BLaER1 treated with 17β-estradiol and CSF1 and Interleukin-3, amounts not matched to agents 10 nM and 100 nM (cell line): Measurements from ENCODE around the gene TRMT112.

Source experiments
- H3K27ac ChIP-seq, 11 experiments: shearing (Covaris generic); formaldehyde crosslinking; 2 replicates each; pipeline ENCODE4 v1.8.1; 2022
- H3K27me3 ChIP-seq, 11 experiments: shearing (Covaris generic); formaldehyde crosslinking; 2 replicates each; pipeline ENCODE4 v1.8.1; 2022
- H3K36me3 ChIP-seq, 11 experiments: shearing (Covaris generic); formaldehyde crosslinking; 2 replicates each; pipeline ENCODE4 v1.8.1; 2022
- H3K4me1 ChIP-seq, 10 experiments: shearing (Covaris generic); formaldehyde crosslinking; 2 replicates each; pipeline ENCODE4 v1.8.1; 2022
- H3K4me2 ChIP-seq, 11 experiments: shearing (Covaris generic); formaldehyde crosslinking; 2 replicates each; pipeline ENCODE4 v1.8.1; 2022
- H3K4me3 ChIP-seq, 10 experiments: shearing (Covaris generic); formaldehyde crosslinking; 2 replicates each; pipeline ENCODE4 v1.8.1; 2022
- H3K9ac ChIP-seq, 11 experiments: shearing (Covaris generic); formaldehyde crosslinking; 2 replicates each; pipeline ENCODE4 v1.8.1; 2022
- H3K9me3 ChIP-seq, 11 experiments: shearing (Covaris generic); formaldehyde crosslinking; replicated peaks in 1 of 11; 2 replicates each; pipeline ENCODE4 v1.8.1; 2022
- H4K20me1 ChIP-seq, 11 experiments: shearing (Covaris generic); formaldehyde crosslinking; 2 replicates each; pipeline ENCODE4 v1.8.1; 2022
- Cebpa-rat ChIP-seq, 11 experiments: shearing (Covaris generic); IDR thresholded peaks; 2 replicates each; pipeline ENCODE4 v1.8.1; 2022

Gene TRMT112

DNA sequence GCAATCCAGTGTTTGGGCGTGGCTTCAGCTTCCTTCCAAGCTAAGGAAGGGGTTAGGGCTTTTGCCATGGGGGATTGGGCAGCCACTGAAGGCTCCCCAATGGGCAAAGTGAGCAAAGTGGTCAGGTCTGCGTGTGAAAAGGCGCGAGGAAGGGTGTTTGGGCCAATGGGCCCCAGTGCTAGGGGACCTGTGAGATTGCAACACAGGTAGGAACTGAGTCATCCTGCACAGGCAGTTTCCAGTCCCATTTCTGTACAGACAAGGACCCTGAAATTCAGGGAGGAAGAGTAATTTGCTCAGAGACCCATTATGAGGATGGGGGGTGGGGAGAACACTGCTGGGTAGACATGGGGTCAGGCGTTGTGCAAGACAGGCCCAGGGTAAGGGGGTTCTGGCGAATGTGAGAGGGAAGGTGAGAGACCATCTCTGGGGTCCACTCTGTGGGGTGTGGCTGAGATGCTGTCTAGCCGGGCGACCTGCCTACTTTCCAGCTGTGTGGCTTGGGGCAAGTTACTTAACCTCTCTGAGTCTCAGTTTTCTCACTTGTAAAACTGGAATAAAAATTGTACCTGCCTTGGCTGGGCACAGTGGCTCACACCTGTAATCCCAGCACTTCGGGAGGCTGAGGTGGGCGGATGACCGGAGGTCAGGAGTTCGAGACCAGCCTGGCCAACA lies 30.0 kb upstream of the TRMT112 start:
- H3K4me1 ChIP-seq, result peaks cover 26 to 91% (median 76%) of the 10 kb centered on the region in 10 experiments
- H3K9me3 ChIP-seq, result no peaks in the 10 kb centered on the region
- no peak overlapping the region for H3K27ac ChIP-seq
- peak in 2 of 11 experiments; percentile 18 to 25; a peak in 2 of 22 replicates for TF ChIP-seq Cebpa-rat (IDR thresholded peaks at IDR 0.05)
- peaks cover 0 to 20% (median 13%) of the 10 kb centered on the region in 11 experiments; a peak in 11 of 22 replicates for H4K20me1 ChIP-seq
- H3K4me3 ChIP-seq, result no peak overlapping the region
- peaks cover 0 to 29% (median 0%) of the 10 kb centered on the region in 11 experiments; a peak in 7 of 22 replicates for H3K27me3 ChIP-seq
- H3K36me3 ChIP-seq, result no peaks in the 10 kb centered on the region; a peak in 2 of 22 replicates
- H3K4me2 ChIP-seq, result peak overlapping the region; percentile 10 to 79 (median 41); a peak in 18 of 22 replicates
- no peak overlapping the region for H3K9ac ChIP-seq

DNA sequence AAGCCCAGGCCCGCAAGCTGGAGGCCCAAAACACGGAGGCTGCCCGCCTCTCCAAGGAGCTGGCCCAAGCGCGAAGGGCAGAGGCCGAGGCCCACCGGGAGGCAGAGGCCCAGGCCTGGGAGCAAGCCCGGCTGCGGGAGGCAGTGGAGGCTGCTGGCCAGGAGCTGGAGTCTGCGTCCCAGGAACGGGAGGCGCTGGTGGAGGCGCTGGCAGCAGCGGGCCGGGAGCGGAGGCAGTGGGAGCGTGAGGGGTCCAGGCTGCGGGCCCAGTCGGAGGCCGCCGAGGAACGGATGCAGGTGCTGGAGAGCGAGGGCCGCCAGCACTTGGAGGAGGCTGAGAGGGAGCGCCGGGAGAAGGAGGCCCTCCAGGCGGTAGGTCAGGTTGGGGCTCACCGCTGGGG lies 27.4 kb upstream of the TRMT112 start:
- H3K27me3 ChIP-seq, result peaks cover 0 to 3% (median 0%) of the 10 kb centered on the region in 11 experiments; a peak in 3 of 22 replicates
- H3K27ac ChIP-seq, result peak overlapping the region in 6 of 11 experiments; percentile 9 to 56 (median 27); a peak in 5 of 22 replicates
- no peak for TF ChIP-seq Cebpa-rat (IDR thresholded peaks at IDR 0.05)
- H3K4me1 ChIP-seq, result peaks cover 33 to 91% (median 76%) of the 10 kb centered on the region in 10 experiments
- H3K9ac ChIP-seq, result peak overlapping the region in 6 of 11 experiments; percentile 4 to 54 (median 24); a peak in 6 of 22 replicates
- no peaks in the 10 kb centered on the region; a peak in 2 of 22 replicates for H3K36me3 ChIP-seq
- H3K4me3 ChIP-seq, result no peak overlapping the region
- H3K4me2 ChIP-seq, result no peak overlapping the region
- no peaks in the 10 kb centered on the region for H3K9me3 ChIP-seq
- peaks cover 0 to 3% (median 0%) of the 10 kb centered on the region in 11 experiments; a peak in 1 of 22 replicates for H4K20me1 ChIP-seq

- H3K4me3 ChIP-seq, result no peak overlapping the region
- H3K4me1 ChIP-seq, result peaks cover 41 to 93% (median 78%) of the 10 kb centered on the region in 10 experiments
- TF ChIP-seq Cebpa-rat (IDR thresholded peaks at IDR 0.05), result no peak
- peak overlapping the region in 2 of 11 experiments; percentile 21 to 27; a peak in 1 of 22 replicates for H3K4me2 ChIP-seq
- H3K27ac ChIP-seq, result peak overlapping the region in 6 of 11 experiments; percentile 9 to 56 (median 27); a peak in 9 of 22 replicates
- H3K27me3 ChIP-seq, result no peaks in the 10 kb centered on the region
- no peaks in the 10 kb centered on the region for H3K9me3 ChIP-seq
- H3K36me3 ChIP-seq, result no peaks in the 10 kb centered on the region; a peak in 2 of 22 replicates
- H3K9ac ChIP-seq, result peak overlapping the region in 8 of 11 experiments; percentile 4 to 54 (median 24); a peak in 9 of 22 replicates
- H4K20me1 ChIP-seq, result peaks cover 0 to 3% (median 0%) of the 10 kb centered on the region in 11 experiments; a peak in 1 of 22 replicates
These were observed 26.6 kb upstream of the TRMT112 start for GRCh38 chr11:64343767-64344559.

DNA sequence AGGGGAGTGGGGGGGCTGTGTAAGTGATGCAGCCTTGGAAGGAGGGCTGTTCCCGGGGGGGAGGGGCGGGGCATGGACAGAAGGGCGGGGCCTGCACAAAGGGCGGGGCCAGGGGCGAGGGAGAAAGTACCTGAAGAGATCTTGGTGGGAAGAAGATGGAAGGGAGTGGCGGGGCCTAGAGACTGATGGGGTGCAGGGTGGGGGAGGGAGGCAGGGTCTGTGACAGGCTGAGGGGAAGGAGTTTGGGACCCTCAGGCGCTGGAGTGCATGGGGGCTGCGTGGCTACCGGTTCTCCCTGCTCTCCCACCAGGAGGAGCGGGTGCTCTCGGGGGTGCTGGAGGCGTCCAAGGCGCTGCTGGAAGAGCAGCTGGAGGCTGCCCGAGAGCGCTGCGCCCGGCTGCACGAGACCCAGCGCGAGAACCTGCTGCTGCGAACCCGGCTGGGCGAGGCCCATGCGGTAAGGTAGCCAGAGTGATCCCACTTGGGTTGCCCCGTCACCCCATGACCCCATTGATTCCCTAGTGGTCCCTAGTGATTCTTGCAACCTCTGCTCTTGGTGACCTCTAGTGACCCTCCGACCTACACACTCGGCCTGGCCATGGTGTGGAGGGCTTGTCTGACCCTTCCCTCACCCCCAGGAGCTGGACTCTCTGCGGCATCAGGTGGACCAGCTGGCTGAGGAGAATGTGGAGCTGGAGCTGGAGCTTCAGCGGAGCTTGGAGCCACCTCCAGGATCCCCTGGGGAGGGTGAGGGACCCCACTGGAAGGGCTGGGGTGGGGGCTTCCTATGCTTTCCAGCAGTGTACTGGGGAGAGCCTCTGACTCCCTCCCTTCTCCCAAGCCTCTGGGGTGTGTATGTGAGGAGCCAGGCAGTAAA lies 25.7 kb upstream of the TRMT112 start:
- Histone ChIP-seq H3K4me3 (no peak overlapping the region), H3K9ac (peak overlapping the region in 4 of 11 experiments; percentile 7 to 54 (median 24); a peak in 4 of 22 replicates), H3K27me3 (no peaks in the 10 kb centered on the region), H3K4me2 (peak overlapping the region in 8 of 11 experiments; percentile 11 to 94 (median 26); a peak in 9 of 22 replicates), H3K27ac (no peak overlapping the region; a peak in 1 of 22 replicates), H3K9me3 (no peaks in the 10 kb centered on the region), H4K20me1 (peaks cover 0 to 3% (median 0%) of the 10 kb centered on the region in 11 experiments; a peak in 1 of 22 replicates), H3K36me3 (no peaks in the 10 kb centered on the region; a peak in 2 of 22 replicates), H3K4me1 (peaks cover 42 to 93% (median 80%) of the 10 kb centered on the region in 10 experiments)
- TF ChIP-seq Cebpa-rat (IDR thresholded peaks at IDR 0.05), result no peak

DNA sequence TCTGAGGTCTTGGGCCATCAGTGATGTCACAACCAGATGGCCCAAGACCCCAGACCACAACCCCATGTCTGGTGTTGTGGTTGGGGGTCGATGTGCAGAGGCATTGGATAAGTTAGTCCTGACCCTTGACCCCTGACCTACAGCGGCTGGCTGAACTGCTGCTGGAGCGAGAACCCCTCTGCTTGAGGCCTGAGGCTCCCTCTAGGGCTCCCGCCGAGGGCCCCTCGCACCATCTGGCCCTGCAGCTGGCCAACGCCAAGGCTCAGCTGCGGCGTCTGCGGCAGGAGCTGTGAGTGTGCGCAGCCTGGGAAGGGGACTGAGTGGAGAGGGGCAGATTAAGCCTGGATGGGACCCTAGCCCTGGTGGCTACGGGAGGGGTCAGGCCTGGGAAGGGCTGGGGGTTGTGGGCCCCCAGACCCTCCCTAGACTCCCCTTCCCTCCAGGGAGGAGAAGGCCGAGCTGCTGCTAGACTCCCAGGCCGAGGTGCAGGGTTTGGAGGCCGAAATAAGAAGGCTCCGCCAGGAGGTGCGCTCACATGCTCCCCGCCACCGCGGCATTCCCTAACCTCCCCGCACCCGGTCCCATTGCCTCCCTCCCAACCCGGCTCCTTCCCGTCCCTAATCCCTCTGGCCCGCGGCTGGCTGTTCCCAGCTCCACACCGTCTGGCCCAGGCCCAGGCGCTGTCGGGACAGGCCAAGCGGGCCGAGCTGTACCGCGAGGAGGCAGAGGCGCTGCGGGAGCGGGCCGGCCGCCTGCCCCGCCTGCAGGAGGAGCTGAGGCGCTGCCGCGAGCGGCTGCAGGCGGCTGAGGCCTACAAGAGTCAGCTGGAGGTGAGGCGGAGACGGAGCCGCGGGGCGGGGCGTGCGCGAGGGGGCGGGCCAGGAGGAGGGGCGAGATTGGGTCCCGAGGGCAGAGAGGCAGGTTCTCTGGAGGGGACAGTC lies 24.8 kb upstream of the TRMT112 start:
- no peaks in the 10 kb centered on the region; a peak in 1 of 22 replicates for H4K20me1 ChIP-seq
- peak overlapping the region; percentile 43 to 83 (median 68); a peak in 20 of 22 replicates for H3K9ac ChIP-seq
- no peaks in the 10 kb centered on the region for H3K27me3 ChIP-seq
- no peak for TF ChIP-seq Cebpa-rat (IDR thresholded peaks at IDR 0.05)
- H3K9me3 ChIP-seq, result no peaks in the 10 kb centered on the region
- H3K4me1 ChIP-seq, result peaks cover 39 to 93% (median 79%) of the 10 kb centered on the region in 10 experiments
- peak overlapping the region in 2 of 10 experiments; percentile 9 to 50; a peak in 5 of 20 replicates for H3K4me3 ChIP-seq
- H3K27ac ChIP-seq, result peak overlapping the region in 10 of 11 experiments; percentile 22 to 91 (median 70); a peak in 19 of 22 replicates
- peak overlapping the region; percentile 74 to 95 (median 90) for H3K4me2 ChIP-seq
- H3K36me3 ChIP-seq, result no peaks in the 10 kb centered on the region; a peak in 2 of 22 replicates

DNA sequence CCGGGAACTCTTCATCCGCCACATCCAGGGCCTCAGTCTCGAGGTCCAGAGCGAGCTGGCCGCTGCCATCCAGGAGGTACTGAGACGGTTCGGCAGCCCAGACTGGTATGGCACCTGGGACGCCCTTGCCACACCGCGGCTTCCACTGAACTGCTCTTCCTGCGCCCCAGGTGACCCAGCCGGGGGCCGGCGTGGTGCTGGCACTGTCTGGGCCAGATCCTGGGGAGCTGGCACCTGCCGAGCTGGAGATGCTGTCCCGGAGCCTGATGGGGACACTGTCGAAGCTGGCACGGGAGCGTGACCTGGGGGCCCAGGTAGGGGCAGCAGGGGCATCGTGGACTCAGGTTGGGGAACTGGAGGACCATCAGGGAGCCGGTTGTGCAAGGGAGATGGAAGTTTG lies 24.1 kb upstream of the TRMT112 start:
- Histone ChIP-seq H4K20me1 (no peaks in the 10 kb centered on the region; a peak in 1 of 22 replicates), H3K4me3 (peak overlapping the region in 6 of 10 experiments; percentile 48 to 65 (median 54); a peak in 7 of 20 replicates)
- no peak for TF ChIP-seq Cebpa-rat (IDR thresholded peaks at IDR 0.05)

More for the DNA sequence above, 24.1 kb upstream of the TRMT112 start:
- Histone ChIP-seq H3K9ac (peak overlapping the region in 8 of 11 experiments; percentile 63 to 83 (median 76); a peak in 12 of 22 replicates), H3K27me3 (no peaks in the 10 kb centered on the region), H3K27ac (peak overlapping the region in 8 of 11 experiments; percentile 70 to 93 (median 86); a peak in 14 of 22 replicates), H3K36me3 (no peaks in the 10 kb centered on the region; a peak in 2 of 22 replicates), H3K4me1 (peaks cover 39 to 94% (median 81%) of the 10 kb centered on the region in 10 experiments), H3K4me2 (peak overlapping the region; percentile 74 to 95 (median 90)), H3K9me3 (no peaks in the 10 kb centered on the region)
